ENCODE measurements around the gene MYOG. TPM values are rescaled to one million over a fixed set of nuclear protein-coding genes. Genes with fewer than 3 reads are reported as not detected.

MYOG gene
- total and polyA plus RNA-seq, 2 of the 4 experiments (the other 2 are of a cell fraction) = not detected

DNA sequence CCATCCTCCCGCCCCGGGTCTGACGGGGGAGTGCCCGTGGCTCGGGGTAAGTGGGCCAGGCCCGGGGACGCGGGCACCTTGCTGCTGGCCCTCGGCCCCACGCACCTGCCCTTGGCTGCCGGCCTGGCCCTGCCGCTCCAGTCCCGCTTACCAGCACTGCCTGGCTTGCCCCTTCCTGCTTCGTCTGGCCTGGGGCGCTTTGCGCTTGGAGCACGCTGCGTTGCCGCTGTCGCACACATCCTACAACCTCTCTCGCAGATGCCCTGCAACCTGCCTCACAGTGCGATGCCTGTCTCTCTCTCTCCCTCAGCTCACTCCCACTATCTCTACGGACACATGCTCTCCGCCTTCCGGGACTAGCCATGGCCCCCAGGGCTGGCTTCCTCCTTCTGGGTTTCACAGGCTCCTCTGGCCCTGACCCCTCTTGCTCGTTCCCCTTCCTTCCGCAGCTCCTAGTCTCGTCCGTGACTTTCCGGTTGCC, 9.7 kb downstream of the MYOG start:
- H2AFZ ChIP-seq (replicated peaks; ENCODE audit: low read length, poor library complexity) = no peak overlapping the region
- ATAC-seq (ENCODE audit: low read depth) (no peak), DNase-seq (no peak)
- H3K79me1 ChIP-seq (ENCODE audit: low read depth in 1 of 2, low read length in 2 of 2) = no peaks in the 10 kb centered on the region
- peaks cover 10% of the 10 kb centered on the region for H3K36me3 ChIP-seq (ENCODE audit: control insufficient read depth, insufficient read depth, low read length)
- no peak overlapping the region for H3K56ac ChIP-seq (ENCODE audit: extremely low read depth, insufficient read depth, low read length)
- H3K9me3 ChIP-seq (ENCODE audit: control insufficient read depth, insufficient read depth, low read length) = no peaks in the 10 kb centered on the region
- 70% methylated on average over 11 of the region's 30 CpGs; no CpG with 5 or more reads in 1 of the 2 experiments for WGBS, 2 experiments (ENCODE audit: extremely low coverage in 2 of 2, insufficient read length in 1 of 2)
- no peaks in the 10 kb centered on the region for H3K9me1 ChIP-seq (ENCODE audit: insufficient read depth, low read length)
- no peak overlapping the region for H4K91ac ChIP-seq (ENCODE audit: insufficient read depth, low read depth, low read length)
- peaks cover 32% of the 10 kb centered on the region; the same call in 1 of the 2 replicates for H3K27me3 ChIP-seq (ENCODE audit: control insufficient read depth, insufficient read depth, low read length)
- ChIA-PET POLR2A (ENCODE audit: unreplicated experiment) (no interaction called here), CTCF (no interaction called here)
- no peak overlapping the region for H3K4ac ChIP-seq (ENCODE audit: low read depth, low read length)
- no peak for TF ChIP-seq FOS (IDR thresholded peaks at IDR 0.05; ENCODE audit: low read depth, low read length)
- TF ChIP-seq MAFK (IDR thresholded peaks at IDR 0.05; ENCODE audit: low read depth, low read length) = no peak
- TF ChIP-seq MXI1 (IDR thresholded peaks at IDR 0.05; ENCODE audit: borderline replicate concordance, low read depth, low read length) = no peak
- TF ChIP-seq, protein P1, sequence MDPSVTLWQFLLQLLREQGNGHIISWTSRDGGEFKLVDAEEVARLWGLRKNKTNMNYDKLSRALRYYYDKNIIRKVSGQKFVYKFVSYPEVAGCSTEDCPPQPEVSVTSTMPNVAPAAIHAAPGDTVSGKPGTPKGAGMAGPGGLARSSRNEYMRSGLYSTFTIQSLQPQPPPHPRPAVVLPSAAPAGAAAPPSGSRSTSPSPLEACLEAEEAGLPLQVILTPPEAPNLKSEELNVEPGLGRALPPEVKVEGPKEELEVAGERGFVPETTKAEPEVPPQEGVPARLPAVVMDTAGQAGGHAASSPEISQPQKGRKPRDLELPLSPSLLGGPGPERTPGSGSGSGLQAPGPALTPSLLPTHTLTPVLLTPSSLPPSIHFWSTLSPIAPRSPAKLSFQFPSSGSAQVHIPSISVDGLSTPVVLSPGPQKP (IDR thresholded peaks at IDR 0.05; ENCODE audit: borderline replicate concordance, low read depth, low read length) = no peak
- TF ChIP-seq RCOR1 (IDR thresholded peaks at IDR 0.05; ENCODE audit: insufficient replicate concordance, low read length) = no peak
- no peak for TF ChIP-seq CHD1 (IDR thresholded peaks at IDR 0.05; ENCODE audit: low read depth, low read length)
- no peak for TF ChIP-seq POLR2A (IDR thresholded peaks at IDR 0.05; ENCODE audit: low read depth, low read length)
- no peak for TF ChIP-seq RAD21 (IDR thresholded peaks at IDR 0.05; ENCODE audit: low read length)
- TF ChIP-seq, protein P2, sequence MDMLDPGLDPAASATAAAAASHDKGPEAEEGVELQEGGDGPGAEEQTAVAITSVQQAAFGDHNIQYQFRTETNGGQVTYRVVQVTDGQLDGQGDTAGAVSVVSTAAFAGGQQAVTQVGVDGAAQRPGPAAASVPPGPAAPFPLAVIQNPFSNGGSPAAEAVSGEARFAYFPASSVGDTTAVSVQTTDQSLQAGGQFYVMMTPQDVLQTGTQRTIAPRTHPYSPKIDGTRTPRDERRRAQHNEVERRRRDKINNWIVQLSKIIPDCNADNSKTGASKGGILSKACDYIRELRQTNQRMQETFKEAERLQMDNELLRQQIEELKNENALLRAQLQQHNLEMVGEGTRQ (IDR thresholded peaks at IDR 0.05; ENCODE audit: low read depth, low read length) = no peak
- no peak overlapping the region for H4K8ac ChIP-seq (ENCODE audit: low read depth in 2 of 2, low read length in 2 of 2)
- no peak overlapping the region for H4K5ac ChIP-seq (ENCODE audit: low read depth, low read length)
- no peak overlapping the region for H2BK5ac ChIP-seq (ENCODE audit: low read depth, low read length, poor library complexity, severe bottlenecking)
- H3K4me2 ChIP-seq (ENCODE audit: low read depth, low read length) = no peak overlapping the region
- H4K20me1 ChIP-seq (ENCODE audit: insufficient read depth, low read length) = no peaks in the 10 kb centered on the region
- in situ Hi-C loops (cut with MboI; ENCODE audit: low sequenced_read_pairs) (no loop called here), dilution Hi-C loops (cut with HindIII; ENCODE audit: low sequenced_read_pairs, unreplicated experiment) (no loop called here), intact Hi-C loops (cut with micrococcal nuclease) (no loop called here)
- H3K23ac ChIP-seq (ENCODE audit: low read depth, low read length) = no peak overlapping the region
- no peak overlapping the region for H3K9ac ChIP-seq (ENCODE audit: low read depth, low read length)
- no peak overlapping the region for H3K18ac ChIP-seq (ENCODE audit: low read depth, low read length)
- H2BK120ac ChIP-seq (ENCODE audit: low read depth, low read length) = no peak overlapping the region
- no TSS peak for BruUV-seq (replicated peaks)
- H3K4me3 ChIP-seq (ENCODE audit: insufficient read depth, low read depth, low read length) = no peak overlapping the region
- H3K4me1 ChIP-seq (ENCODE audit: control insufficient read depth, insufficient read depth, low read length) = no peaks in the 10 kb centered on the region
- no peak overlapping the region for H3K14ac ChIP-seq (replicated peaks; ENCODE audit: low read depth, low read length)
- no peak overlapping the region for H2BK15ac ChIP-seq (ENCODE audit: low read depth, low read length)
- H2AK5ac ChIP-seq (ENCODE audit: low read depth, low read length) = no peak overlapping the region
- H3K27ac ChIP-seq (ENCODE audit: insufficient read depth, low read length) = no peak overlapping the region
- no peak overlapping the region for H2AK9ac ChIP-seq (replicated peaks; ENCODE audit: low read depth, low read length, poor library complexity)
- no peak overlapping the region for H2BK20ac ChIP-seq (ENCODE audit: low read depth, low read length)

Data from IMR-90 (cell line).